Right lobe of liver (tissue), 4 donors: ENCODE results near the gene CHMP2B.

Source experiments
- CTCF ChIP-seq, 4 donors: fragments of 200-600 bp in 3 of 4; fragments of 450-650 bp in 1 of 4; IDR thresholded peaks; one replicate each; pipeline versions ENCODE4 v1.5.1 to v1.8.0; 2016 to 2022; ENCODE audit warnings: antibody characterized with exemption in 4 of 4, mild to moderate bottlenecking in 2 of 4
- POLR2A ChIP-seq: fragments of 450-650 bp; IDR thresholded peaks from one replicate; pipeline ENCODE4 v1.6.1; 2017; ENCODE audit warnings: antibody characterized with exemption, mild to moderate bottlenecking
- donor health status: DM: no; HTN: no; CAD: no.
- donor health status: DM: no; HTN: no; CAD: no.
- donor health status: DM: no; HTN: yes; CAD: no.

GRCh38 chr3:87207460-87207859, 19.6 kb upstream of the CHMP2B start:
- no peak for TF ChIP-seq CTCF (IDR thresholded peaks at IDR 0.05)
- no peak for TF ChIP-seq POLR2A
